ENCODE data around the gene RBL1.
A peak's percentile ranks its signal among the peaks of the same experiment; 100 is the strongest.
"Not testable (repeated sequence)": the region's sequence is repeated elsewhere in the genome, so short reads cannot be mapped to it uniquely, and the experiment has no call there.

RBL1 gene

GRCh38 chr20:36994221-36994620 lies 101.6 kb downstream of the RBL1 start:
- DNase-seq: not testable (repeated sequence)

- no peak for DNase-seq
Observed at GRCh38 chr20:36992802-36993334, 102.9 kb downstream of the RBL1 start.

- no peak for DNase-seq
Observed at GRCh38 chr20:36991703-36992102, 104.1 kb downstream of the RBL1 start.

DNA sequence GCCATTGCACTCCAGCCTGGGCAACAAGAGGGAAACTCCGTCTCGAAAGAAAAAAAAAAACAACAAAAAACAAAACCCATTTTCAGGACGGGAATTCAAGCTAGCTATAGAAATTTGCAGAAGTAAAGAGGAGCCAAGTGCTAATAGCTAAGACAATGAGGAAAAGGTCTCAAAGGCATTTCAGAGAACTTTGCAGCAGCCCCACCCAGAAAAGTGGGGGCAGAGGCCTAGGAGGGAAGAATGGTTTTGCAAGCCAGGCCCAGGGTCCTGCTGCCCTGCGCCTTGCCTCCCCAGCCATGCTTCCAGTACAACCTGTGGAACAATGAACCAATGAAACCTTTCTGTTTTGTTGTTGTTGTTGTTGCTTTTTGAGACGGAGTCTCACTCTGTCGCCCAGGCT lies 106.0 kb downstream of the RBL1 start:
- DNase-seq: no peak

- DNase-seq: peak; percentile 37
Observed at GRCh38 chr20:36988494-36988966, 107.3 kb downstream of the RBL1 start.

- DNase-seq: no peak
Observed at GRCh38 chr20:36984257-36984638, 111.5 kb downstream of the RBL1 start.

GRCh38 chr20:36975099-36975818 lies 120.5 kb downstream of the RBL1 start:
- DNase-seq: peak; percentile 80

- DNase-seq: no peak
Observed at GRCh38 chr20:36974660-36975059, 121.1 kb downstream of the RBL1 start.

DNA sequence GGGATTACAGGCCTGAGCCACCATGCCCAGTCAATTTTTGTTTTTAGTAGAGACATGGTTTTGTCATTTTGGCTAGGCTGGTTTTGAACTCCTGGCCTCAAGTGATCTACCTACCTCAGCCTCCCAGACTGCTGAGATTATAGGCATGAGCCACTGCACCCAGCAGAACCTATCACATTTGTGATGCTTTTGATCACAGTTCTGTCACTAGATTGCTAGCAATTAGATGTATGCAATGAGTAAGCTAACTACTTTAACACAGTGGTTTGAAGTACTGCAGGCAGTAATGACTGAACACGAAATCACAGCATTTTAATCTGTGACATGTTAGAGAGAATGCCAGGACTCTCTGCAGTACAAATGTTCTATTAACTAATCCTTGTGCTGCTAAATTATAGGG lies 124.7 kb downstream of the RBL1 start:
- no peak for DNase-seq

GRCh38 chr20:36969478-36970186 lies 126.2 kb downstream of the RBL1 start:
- DNase-seq: peak; percentile 60

DNA sequence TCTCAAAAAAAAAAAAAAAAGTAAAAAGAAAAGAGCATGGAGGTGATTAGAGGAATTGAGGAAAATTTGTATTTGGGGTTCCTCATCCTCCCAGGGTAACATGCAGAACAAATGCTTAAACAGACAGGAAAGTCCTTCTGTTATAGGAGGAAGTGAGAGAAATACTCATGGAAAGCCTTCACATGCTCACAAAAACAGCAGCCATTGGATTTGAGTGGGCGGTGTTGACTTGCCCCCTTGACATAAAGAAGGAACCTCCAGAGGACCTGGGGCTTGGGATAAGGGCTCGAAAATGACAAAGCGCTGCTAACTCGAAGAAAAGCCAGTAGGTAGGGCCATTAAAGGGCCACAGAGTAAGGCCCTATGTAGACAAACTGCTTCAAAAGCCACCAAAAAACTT lies 126.7 kb downstream of the RBL1 start:
- no peak for DNase-seq

GRCh38 chr20:36967636-36968035 lies 128.2 kb downstream of the RBL1 start:
- DNase-seq: peak; percentile 46

- DNase-seq: not testable (repeated sequence)
Observed at GRCh38 chr20:36966965-36967364, 128.8 kb downstream of the RBL1 start.

DNA sequence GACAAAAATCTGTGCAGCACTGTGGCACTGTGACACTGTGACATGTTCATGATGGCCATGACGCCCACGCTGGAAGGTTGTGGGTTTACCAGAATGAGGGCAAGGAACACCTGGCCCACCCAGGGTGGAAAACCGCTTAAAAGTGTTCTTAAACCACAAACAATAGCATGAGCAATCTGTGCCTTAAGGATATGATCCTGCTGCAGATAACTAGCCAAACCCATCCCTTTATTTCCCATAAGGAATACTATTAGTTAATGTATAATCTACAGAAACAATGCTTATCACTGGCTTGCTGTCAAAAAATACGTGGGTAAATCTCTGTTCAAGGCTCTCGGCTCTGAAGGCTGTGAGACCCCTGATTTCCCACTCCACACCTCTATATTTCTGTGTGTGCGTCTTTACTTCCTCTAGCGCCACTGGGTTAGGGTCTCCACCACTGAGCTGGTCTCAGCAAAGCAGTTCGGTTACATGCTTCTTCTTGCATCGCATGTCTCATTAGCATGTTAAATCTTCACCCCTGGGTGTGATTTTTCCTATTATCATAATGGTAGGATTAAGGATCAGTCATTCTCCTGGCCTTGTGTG lies 133.3 kb downstream of the RBL1 start:
- not testable (repeated sequence) for DNase-seq

- no peak for DNase-seq
Observed at GRCh38 chr20:36959242-36959641, 136.6 kb downstream of the RBL1 start.

DNA sequence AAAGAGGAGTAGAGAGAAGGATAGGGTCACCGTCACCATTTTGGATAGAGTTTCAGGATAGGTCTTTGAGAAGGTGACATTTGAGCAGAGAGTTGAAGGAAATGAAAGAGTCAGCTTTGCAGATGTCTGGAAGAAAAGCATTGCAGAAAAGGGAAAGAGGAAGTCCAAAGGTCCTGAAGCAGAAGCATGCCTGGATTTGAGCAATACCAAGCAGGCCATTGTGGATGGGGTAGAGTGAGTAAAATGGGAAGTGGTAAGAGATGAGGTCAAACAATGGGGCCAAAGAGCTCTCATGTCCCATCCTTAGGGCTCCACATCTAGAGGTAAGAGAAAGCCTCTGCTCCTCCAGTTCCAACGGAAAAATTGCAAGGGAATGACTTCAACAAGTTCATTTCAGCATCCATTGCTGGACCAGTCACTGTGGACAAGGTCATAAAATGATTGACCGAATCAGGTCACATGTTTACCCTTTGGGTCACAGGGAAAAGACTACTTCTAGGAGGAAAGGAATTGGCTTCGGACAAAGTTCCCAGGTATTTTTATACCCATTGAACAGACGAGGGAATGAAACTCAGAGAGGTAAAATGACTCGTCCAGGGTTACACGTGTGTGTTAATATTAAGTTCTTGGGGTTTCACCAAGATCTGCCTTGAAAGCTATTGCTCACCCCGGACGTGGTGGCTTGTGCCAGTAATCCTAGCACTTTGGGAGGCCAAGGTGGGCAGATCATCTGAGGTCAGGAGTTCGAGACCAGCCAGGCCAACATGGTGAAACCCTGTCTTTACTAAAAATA lies 137.7 kb downstream of the RBL1 start:
- DNase-seq: no peak

- DNase-seq: no peak
Observed at GRCh38 chr20:36956674-36957073, 139.1 kb downstream of the RBL1 start.

DNA sequence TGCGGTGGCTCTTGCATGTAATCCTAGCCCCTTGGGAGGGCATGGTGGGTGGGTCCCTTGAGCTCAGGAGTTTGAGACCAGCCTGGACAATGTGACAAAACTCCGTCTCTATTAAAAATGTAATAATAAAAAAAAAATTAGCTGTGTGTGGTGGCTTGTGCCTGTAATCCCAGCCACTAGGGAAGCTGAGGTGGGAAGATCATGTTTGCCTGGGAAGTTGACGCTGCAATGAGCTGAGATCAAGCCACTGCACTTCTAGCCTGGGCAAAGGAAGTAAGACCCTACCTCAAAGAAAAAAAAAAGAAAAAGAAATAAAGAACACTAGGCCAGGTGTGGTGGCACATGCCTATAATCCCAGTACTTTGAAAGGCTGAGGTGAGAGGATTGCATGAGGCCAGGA lies 139.8 kb downstream of the RBL1 start:
- no peak for DNase-seq

- DNase-seq: no peak
Observed at GRCh38 chr20:36951979-36952738, 143.6 kb downstream of the RBL1 start.

- DNase-seq: peak; percentile 93
Observed at GRCh38 chr20:36951198-36951978, 144.4 kb downstream of the RBL1 start, which contains the start of gene SAMHD1. TSS of gene SAMHD1 (minus strand) at chr20:36951708. CDS start at chr20:36951643, 65 bp downstream.

All from CD4-positive, alpha-beta T cell treated with Interleukin-17A for 1 hour (primary cell).